ENCODE measurements around the gene BCL2L2. TPM values are rescaled to one million over a fixed set of nuclear protein-coding genes. Genes with fewer than 3 reads are reported as not detected.
"Not testable (repeated sequence)": the region's sequence is repeated elsewhere in the genome, so short reads cannot be mapped to it uniquely, and the experiment has no call there.

Gene BCL2L2, protein sequence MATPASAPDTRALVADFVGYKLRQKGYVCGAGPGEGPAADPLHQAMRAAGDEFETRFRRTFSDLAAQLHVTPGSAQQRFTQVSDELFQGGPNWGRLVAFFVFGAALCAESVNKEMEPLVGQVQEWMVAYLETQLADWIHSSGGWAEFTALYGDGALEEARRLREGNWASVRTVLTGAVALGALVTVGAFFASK
- total RNA-seq, result 23.7 and 24.3 TPM in 2 replicates
- long read RNA-seq, partial matches to known transcripts, result 0 of 3 reads
- long read RNA-seq, other reads (novel, unspliced or antisense), result 3 of 3 reads

DNA sequence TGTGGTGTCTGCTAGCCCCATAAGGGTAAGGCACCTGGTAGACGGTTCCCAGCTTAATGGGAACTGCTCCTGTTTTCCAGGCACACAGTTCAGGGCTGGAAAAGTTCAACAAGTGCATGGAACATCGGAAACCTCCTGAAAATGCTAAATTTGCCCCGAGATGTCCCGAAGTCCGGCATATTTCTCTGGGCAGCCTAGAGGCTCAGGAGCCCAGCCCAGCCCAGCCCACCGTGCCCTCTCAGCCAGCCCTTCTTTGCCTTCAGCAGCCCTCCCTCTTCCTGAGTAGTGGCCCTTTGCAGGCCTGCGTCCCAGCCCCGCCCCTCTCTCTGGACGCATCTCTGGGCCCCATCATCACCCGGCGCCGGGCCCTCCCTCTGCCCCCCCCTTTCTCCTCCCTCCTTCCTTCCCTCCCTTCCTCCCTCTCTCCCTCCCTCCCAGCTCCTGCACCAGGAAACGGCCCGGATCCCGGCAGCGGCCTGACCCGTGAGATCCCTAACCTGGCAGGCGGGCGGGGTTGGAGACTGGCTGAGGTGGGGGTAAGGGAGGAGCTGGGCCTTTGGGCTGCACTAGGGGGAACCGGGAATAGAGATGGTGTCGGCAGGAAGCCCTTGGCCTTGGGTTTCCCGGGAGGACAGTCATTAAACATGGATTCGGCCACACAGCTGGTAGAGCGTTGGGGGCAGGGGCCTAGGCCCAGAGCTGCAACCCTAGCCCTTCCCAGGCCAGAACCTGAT is at the start of gene BCL2L2:
BCL2L2 (plus strand) TSS at position 422 of the 734 bp plus-strand sequence. CDS start 935 bp downstream, outside the sequence.
- TF ChIP-seq, protein P1, sequence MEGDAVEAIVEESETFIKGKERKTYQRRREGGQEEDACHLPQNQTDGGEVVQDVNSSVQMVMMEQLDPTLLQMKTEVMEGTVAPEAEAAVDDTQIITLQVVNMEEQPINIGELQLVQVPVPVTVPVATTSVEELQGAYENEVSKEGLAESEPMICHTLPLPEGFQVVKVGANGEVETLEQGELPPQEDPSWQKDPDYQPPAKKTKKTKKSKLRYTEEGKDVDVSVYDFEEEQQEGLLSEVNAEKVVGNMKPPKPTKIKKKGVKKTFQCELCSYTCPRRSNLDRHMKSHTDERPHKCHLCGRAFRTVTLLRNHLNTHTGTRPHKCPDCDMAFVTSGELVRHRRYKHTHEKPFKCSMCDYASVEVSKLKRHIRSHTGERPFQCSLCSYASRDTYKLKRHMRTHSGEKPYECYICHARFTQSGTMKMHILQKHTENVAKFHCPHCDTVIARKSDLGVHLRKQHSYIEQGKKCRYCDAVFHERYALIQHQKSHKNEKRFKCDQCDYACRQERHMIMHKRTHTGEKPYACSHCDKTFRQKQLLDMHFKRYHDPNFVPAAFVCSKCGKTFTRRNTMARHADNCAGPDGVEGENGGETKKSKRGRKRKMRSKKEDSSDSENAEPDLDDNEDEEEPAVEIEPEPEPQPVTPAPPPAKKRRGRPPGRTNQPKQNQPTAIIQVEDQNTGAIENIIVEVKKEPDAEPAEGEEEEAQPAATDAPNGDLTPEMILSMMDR (IDR thresholded peaks at IDR 0.05; ENCODE audit: unreplicated experiment), result no peak
- no peaks in the 10 kb centered on the region for H3K27me3 Mint-ChIP-seq
- peak; percentile 80 for DNase-seq (ENCODE audit: low spot score, unreplicated experiment)
- no peaks in the 10 kb centered on the region for H3K36me3 Mint-ChIP-seq (ENCODE audit: insufficient read depth)
- H3K4me1 Mint-ChIP-seq (ENCODE audit: low read depth), result peaks cover 23% of the 10 kb centered on the region
- H3K4me3 Mint-ChIP-seq (ENCODE audit: low read depth), result peak within 1 kb of the TSS; percentile 94
- no peaks in the 10 kb centered on the region for H3K9me3 Mint-ChIP-seq (ENCODE audit: low read depth)
- H3K27ac Mint-ChIP-seq, result peak within 1 kb of the TSS; percentile 98

DNA sequence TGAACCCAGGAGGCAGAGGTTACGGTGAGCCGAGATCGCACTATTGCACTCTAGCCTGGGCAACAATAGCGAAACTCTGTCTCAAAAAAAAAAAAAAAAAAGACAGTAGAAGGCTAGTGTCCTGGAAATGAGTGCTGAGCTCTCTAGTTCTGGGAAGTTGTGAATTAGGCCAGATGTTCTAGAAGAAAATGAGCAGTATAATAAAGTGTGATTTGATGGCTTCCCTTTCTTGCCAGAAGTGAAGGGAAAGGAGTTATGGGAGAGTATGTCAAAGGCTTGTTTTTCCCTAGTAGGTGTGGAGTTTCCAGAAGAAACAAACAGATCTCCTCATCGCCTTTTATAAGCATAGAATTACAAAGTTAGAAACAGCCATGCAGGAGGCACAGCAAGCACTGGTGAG is 48.4 kb upstream of the BCL2L2 start:
- Mint-ChIP-seq H3K36me3 (ENCODE audit: insufficient read depth) (no peaks in the 10 kb centered on the region), H3K27ac (no peak overlapping the region), H3K9me3 (ENCODE audit: low read depth) (no peaks in the 10 kb centered on the region), H3K4me3 (ENCODE audit: low read depth) (no peak overlapping the region), H3K27me3 (peaks cover 5% of the 10 kb centered on the region), H3K4me1 (ENCODE audit: low read depth) (peaks cover 3% of the 10 kb centered on the region)
- TF ChIP-seq, protein P1 (IDR thresholded peaks at IDR 0.05; ENCODE audit: unreplicated experiment), result no peak
- no peak for DNase-seq (ENCODE audit: low spot score, unreplicated experiment)

DNA sequence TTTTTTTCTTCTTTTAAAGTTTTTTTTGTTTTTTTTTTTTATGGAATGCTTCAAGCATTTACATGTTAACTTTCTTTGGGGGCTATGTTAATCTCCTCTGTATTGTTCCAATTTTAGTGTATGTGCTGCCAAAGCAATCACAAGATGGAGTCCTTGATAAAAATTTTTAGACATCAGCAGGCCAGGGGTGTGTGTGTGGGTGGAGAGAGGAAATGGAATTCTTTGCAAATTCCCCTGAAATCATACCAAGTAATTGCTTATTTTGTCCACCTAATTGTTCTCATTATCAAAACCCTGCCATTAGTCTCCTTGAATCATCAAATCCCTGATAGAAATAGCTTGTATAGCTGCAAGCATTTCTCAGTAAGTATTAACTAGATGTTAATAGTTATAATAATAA is 47.2 kb upstream of the BCL2L2 start:
- Mint-ChIP-seq H3K4me1 (ENCODE audit: low read depth) (peaks cover 3% of the 10 kb centered on the region), H3K9me3 (ENCODE audit: low read depth) (no peaks in the 10 kb centered on the region), H3K27ac (no peak overlapping the region), H3K4me3 (ENCODE audit: low read depth) (no peak overlapping the region), H3K36me3 (ENCODE audit: insufficient read depth) (no peaks in the 10 kb centered on the region), H3K27me3 (peaks cover 11% of the 10 kb centered on the region)
- no peak for DNase-seq (ENCODE audit: low spot score, unreplicated experiment)
- TF ChIP-seq, protein P1 (IDR thresholded peaks at IDR 0.05; ENCODE audit: unreplicated experiment), result no peak

DNA sequence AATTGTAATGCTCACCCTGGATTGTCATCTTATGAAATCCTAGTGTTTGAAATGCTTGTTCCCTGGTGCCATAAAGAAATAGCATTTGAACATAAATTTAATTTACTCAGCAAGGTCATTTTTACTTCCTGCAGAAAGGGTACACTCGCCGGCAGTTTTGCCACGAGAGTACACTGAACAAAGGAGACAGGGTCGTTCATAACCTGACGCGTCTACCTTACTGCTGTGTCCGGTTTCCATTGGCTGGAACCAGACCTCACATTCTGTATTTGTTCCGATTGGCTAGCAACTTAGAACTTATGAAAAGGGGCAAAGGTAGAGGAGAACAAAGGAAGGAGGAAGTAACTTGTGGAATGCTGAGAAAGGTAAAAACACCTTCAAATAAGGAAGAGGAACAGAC is 45.8 kb upstream of the BCL2L2 start:
- peaks cover 15% of the 10 kb centered on the region for H3K27me3 Mint-ChIP-seq
- not testable (repeated sequence) for H3K9me3 Mint-ChIP-seq (ENCODE audit: low read depth); H3K36me3 Mint-ChIP-seq (ENCODE audit: insufficient read depth); H3K4me3 Mint-ChIP-seq (ENCODE audit: low read depth); H3K4me1 Mint-ChIP-seq (ENCODE audit: low read depth); DNase-seq (ENCODE audit: low spot score, unreplicated experiment)
- H3K27ac Mint-ChIP-seq, result peak overlapping the region; percentile 50

DNA sequence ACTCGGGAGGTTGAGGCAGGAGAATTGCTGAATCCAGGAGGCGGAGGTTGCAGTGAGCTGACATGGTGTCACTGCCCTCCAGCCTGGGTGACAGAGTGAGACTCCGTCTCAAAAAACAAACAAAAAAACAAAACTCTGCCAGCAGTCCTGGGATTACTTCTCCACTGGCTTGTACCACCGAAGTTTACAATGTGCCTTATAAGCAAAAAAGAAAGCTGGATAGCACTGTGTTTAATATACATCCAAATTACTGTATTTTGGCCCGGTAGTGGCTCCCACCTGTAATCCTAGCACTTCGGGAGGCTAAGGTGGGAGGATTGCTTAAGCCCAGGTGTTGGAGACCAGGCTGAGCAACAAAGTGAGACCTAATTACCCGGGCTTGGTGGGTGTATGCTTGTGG is 37.4 kb upstream of the BCL2L2 start:
- H3K27me3 Mint-ChIP-seq, result peaks cover 7% of the 10 kb centered on the region

More for the DNA sequence above, 37.4 kb upstream of the BCL2L2 start:
- no peaks in the 10 kb centered on the region for H3K9me3 Mint-ChIP-seq (ENCODE audit: low read depth)
- H3K27ac Mint-ChIP-seq, result no peak overlapping the region
- no peaks in the 10 kb centered on the region for H3K4me1 Mint-ChIP-seq (ENCODE audit: low read depth)
- no peak overlapping the region for H3K4me3 Mint-ChIP-seq (ENCODE audit: low read depth)
- no peak for DNase-seq (ENCODE audit: low spot score, unreplicated experiment)
- TF ChIP-seq, protein P1 (IDR thresholded peaks at IDR 0.05; ENCODE audit: unreplicated experiment), result no peak
- H3K36me3 Mint-ChIP-seq (ENCODE audit: insufficient read depth), result no peaks in the 10 kb centered on the region

Data from progenitor cell of endocrine pancreas (in vitro differentiated cells).